Fibroblast of pulmonary artery (primary cell): ENCODE data around the gene RALGDS.

ENCODE experiments used
- DNase-seq: peaks from one replicate; pipeline ENCODE4 v3.0.0-alpha.2; 2010; ENCODE audit warnings: low read depth
- H3K4me3 ChIP-seq: replicated peaks from 2 replicates; pipeline ENCODE4 v1.5.1; 2011; ENCODE audit warnings: low read depth, mild to moderate bottlenecking, control low read depth, low read length, moderate library complexity
- TF ChIP-seq, protein P1 (sequence below): IDR thresholded peaks from 2 replicates; pipeline ENCODE4 v1.5.1; 2011; ENCODE audit warnings: mild to moderate bottlenecking, control low read depth, low read length, inconsistent platforms; ENCODE audit errors: missing control alignments

RALGDS gene

GRCh38 chr9:133058550-133059320, 62.3 kb downstream of the RALGDS start:
- H3K4me3 ChIP-seq, result no peak overlapping the region
- TF ChIP-seq, protein P1, sequence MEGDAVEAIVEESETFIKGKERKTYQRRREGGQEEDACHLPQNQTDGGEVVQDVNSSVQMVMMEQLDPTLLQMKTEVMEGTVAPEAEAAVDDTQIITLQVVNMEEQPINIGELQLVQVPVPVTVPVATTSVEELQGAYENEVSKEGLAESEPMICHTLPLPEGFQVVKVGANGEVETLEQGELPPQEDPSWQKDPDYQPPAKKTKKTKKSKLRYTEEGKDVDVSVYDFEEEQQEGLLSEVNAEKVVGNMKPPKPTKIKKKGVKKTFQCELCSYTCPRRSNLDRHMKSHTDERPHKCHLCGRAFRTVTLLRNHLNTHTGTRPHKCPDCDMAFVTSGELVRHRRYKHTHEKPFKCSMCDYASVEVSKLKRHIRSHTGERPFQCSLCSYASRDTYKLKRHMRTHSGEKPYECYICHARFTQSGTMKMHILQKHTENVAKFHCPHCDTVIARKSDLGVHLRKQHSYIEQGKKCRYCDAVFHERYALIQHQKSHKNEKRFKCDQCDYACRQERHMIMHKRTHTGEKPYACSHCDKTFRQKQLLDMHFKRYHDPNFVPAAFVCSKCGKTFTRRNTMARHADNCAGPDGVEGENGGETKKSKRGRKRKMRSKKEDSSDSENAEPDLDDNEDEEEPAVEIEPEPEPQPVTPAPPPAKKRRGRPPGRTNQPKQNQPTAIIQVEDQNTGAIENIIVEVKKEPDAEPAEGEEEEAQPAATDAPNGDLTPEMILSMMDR, result no peak
- no peak for DNase-seq

GRCh38 chr9:133058071-133058470, 63.0 kb downstream of the RALGDS start:
- DNase-seq, result no peak
- TF ChIP-seq, protein P1, result no peak
- no peak overlapping the region for H3K4me3 ChIP-seq

DNA sequence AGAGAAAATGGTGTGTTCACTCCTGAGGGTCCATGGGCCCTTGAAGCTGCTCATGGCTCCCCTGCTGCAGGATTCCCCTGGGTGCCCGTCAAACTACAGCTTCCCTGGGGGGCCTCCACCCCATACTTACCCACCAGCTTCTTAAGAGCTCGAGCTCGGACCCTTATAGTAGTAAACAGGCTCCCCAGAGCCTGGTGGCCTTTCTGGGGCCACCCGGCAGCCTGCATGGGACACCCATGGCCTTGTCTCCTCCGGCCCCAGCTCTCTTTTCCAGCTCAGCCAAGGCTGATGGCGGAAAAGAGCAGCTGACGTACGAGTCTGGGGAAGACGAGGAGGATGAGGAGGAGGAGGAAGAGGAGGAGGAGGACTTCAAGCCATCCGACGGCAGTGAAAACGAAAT, 63.5 kb downstream of the RALGDS start:
- TF ChIP-seq, protein P1, result no peak
- DNase-seq, result no peak
- H3K4me3 ChIP-seq, result no peak overlapping the region

DNA sequence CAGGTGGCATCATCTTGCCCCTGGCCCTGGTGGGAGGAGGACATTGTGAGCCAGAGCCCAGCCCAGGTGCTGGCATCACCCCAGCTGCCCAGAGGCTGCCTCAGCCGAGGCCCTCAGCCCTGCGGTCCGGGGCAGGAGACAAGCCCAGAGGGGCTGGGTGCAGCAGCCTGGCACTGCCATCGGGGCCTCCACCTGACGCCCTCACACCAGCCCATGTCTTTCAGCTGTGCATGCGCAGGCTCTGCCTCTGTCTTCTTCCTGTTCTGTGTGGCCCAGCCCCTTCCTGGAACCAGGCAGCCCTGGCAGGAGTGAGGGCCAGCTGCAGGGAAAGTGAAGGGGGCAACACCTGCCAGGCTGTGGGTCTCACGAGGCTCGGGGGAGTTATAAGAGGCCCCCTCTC, 64.0 kb downstream of the RALGDS start:
- TF ChIP-seq, protein P1, result no peak
- no peak overlapping the region for H3K4me3 ChIP-seq
- no peak for DNase-seq

DNA sequence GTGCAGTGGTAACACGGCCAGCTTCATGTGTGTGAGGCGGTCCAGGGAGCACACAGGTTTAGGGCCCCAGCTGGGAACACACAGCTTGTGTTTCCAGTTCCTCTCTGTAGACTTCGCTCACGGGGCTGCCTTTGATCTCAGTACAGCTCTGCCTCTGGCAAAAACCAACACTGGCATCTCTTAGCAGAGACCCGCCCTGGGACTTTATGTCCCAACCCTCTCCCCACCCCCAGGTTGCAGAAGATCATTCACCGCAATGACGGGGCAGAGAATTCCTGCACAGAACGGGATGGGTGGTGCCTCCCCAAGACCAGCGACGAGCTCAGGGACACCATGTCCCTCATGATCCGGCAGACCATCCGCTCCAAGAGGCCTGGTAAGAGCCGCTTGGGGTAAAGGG, 64.5 kb downstream of the RALGDS start:
- no peak for DNase-seq
- no peak overlapping the region for H3K4me3 ChIP-seq
- TF ChIP-seq, protein P1, result no peak

DNA sequence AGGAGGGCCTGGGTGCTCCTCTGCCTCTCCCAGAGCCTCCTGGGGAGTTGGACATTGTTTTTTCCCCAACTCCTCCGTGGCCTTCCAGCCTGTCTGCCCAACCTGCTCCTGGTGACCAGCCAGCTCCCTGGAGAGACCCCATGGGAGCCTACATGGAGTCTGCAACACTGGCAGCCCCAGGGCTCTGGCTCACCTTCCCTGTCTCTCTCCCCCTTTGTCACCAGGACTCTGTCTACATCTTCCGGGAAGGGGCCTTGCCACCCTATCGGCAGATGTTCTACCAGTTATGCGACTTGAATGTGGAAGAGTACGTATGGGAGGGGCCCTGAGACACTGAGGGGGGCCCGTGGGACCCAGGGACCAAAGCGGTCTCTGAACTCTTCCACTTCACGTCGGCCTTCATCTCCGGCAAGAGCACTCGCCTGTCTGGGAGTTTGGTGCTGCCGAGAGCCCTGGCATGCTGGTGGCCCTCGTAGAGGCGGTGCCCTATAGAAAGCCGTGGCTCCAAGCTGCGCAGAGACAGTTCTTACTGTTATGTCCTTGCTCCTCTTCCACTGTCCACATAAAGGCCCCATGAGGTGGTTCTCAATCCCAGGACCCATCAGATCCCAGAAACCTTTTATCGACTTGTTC, 65.1 kb downstream of the RALGDS start:
- no peak overlapping the region for H3K4me3 ChIP-seq
- TF ChIP-seq, protein P1, result no peak
- DNase-seq, result no peak
